Peyer's patch (tissue), 4 donors: ENCODE measurements around the gene FKBP1A. TPM values are rescaled to one million over a fixed set of nuclear protein-coding genes. Genes with fewer than 3 reads are reported as not detected.

Source experiments
- DNase-seq, 3 donors: peaks; one replicate each; pipeline ENCODE4 v3.0.0-alpha.2; 2017 to 2019
- H3K27ac ChIP-seq, 4 donors: fragments of 200-600 bp; sonication (generic); one replicate each; pipeline ENCODE4 v1.5.1; 2016 to 2019
- H3K27me3 ChIP-seq, 2 donors: fragments of 200-600 bp; sonication (generic); one replicate each; pipeline ENCODE4 v1.5.1; 2019
- H3K36me3 ChIP-seq, 3 donors: fragments of 200-600 bp; sonication (generic); one replicate each; pipeline ENCODE4 v1.5.1; 2016 to 2019
- H3K4me1 ChIP-seq, 4 donors: fragments of 200-600 bp; sonication (generic); one replicate each; pipeline ENCODE4 v1.5.1; 2016 to 2019
- H3K4me3 ChIP-seq, 4 donors: fragments of 200-600 bp; sonication (generic); 1 replicate in 3 of 4; 2 replicates in 1 of 4; pipeline ENCODE4 v1.5.1; 2016 to 2019; ENCODE audit warnings: mild to moderate bottlenecking in 1 of 4
- H3K9me3 ChIP-seq, 4 donors: fragments of 200-600 bp; sonication (generic); one replicate each; pipeline ENCODE4 v1.5.1; 2016 to 2019; ENCODE audit warnings: mild to moderate bottlenecking in 1 of 4
- CTCF ChIP-seq, 6 experiments: fragments of 450-650 bp in 4 of 6; fragments of 200-600 bp in 2 of 6; sonication (generic) in 1 of 6; IDR thresholded peaks; one replicate each; pipeline ENCODE4 v1.5.1; 2017 to 2019; ENCODE audit warnings: antibody characterized with exemption in 6 of 6, mild to moderate bottlenecking in 3 of 6, moderate library complexity in 1 of 6
- POLR2A ChIP-seq, 2 donors: fragments of 450-650 bp; IDR thresholded peaks; one replicate each; pipeline ENCODE4 v1.5.1; 2017; ENCODE audit warnings: antibody characterized with exemption in 2 of 2, mild to moderate bottlenecking in 2 of 2, moderate library complexity in 2 of 2
- total RNA-seq, 4 donors: library from RNA; depleted of rRNA; stranded (reverse); fragments of >200 nt; gene quantifications; one replicate each; pipeline ENCODE4 v1.1.0, GENCODE V29; 2016

Gene FKBP1A
- total RNA-seq, 4 donors from 2014 or later, result 76.9 to 165 (median 98.5) TPM

- TF ChIP-seq CTCF (IDR thresholded peaks at IDR 0.05) (no peak), POLR2A (IDR thresholded peaks at IDR 0.05) (no peak)
- H3K9me3 ChIP-seq, result no peaks in the 10 kb centered on the region
- H3K27ac ChIP-seq, result peak overlapping the region in 2 of 4 donors; percentile 39 to 53
- peaks cover 0 to 4% (median 0%) of the 10 kb centered on the region in 4 donors for H3K4me1 ChIP-seq
- no peak overlapping the region for H3K4me3 ChIP-seq
- no peaks in the 10 kb centered on the region for H3K27me3 ChIP-seq
- no peak for DNase-seq
- no peaks in the 10 kb centered on the region for H3K36me3 ChIP-seq
Measured at GRCh38 chr20:1430004-1430451, 37.2 kb upstream of the FKBP1A start.

DNA sequence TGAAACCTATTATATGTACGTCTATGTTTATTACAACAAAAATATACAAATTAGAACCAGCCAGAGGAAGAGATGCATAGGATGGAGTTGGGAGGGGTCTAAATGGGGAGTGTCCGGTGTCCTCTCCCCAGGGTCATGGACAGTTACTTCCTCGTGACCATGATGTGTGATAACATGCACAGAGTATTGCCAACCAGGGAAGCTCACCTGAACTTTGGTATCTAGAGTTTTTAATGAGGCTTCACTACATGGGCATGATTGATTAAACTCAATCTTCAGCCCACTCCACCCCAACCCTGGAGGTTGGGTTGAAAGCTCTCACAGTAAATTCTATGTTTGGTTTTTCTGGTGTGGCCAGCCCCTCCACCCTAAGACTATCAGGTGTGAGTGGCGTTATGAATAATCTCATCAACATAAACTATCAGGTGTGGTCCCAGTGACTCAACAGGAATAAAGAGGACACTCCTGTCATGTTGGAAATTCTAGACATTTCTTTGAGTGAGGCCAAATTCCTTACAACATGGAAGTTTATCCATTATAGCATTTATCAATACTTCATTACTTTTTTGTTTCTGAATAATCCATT lies 36.4 kb upstream of the FKBP1A start:
- no peak for TF ChIP-seq CTCF (IDR thresholded peaks at IDR 0.05)
- no peak for TF ChIP-seq POLR2A (IDR thresholded peaks at IDR 0.05)
- Histone ChIP-seq H3K4me3 (no peak overlapping the region), H3K27me3 (no peaks in the 10 kb centered on the region), H3K9me3 (no peaks in the 10 kb centered on the region), H3K4me1 (peaks cover 0 to 1% (median 0%) of the 10 kb centered on the region in 4 donors), H3K27ac (peak overlapping the region in 2 of 4 donors; percentile 39 to 53), H3K36me3 (no peaks in the 10 kb centered on the region)
- DNase-seq, result no peak

DNA sequence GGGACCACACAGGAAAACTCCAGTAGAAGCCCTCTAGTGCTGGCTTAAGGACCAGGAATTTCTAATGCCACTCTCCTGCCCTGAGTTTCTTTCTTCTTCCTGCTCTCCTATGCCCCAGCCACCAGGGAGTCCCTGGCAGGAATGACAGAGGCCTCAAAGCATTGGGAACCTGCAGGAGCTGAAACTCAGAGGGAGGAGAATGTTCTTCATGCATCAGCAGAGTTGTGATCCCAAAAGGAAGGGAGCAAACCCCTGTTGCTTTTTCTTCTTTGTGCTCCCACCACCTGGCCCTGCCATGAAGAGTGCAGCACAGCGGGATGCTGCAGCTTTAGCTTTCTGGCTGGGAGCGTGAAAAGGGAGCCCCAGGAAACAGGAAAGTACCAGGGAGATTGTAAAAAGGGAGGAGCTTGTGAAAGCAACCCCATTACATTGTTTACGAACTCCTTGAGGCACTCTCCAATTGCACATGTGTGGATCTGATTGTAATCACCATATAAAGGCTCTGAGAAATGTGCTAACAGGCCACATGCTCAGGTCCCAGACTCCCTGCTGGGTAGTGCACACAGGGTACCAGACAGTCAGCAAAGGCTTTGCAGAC lies 34.7 kb upstream of the FKBP1A start:
- no peak for DNase-seq
- H3K36me3 ChIP-seq, result no peaks in the 10 kb centered on the region
- H3K27me3 ChIP-seq, result no peaks in the 10 kb centered on the region
- H3K27ac ChIP-seq, result no peak overlapping the region
- no peak overlapping the region for H3K4me3 ChIP-seq
- TF ChIP-seq CTCF (IDR thresholded peaks at IDR 0.05), result no peak
- TF ChIP-seq POLR2A (IDR thresholded peaks at IDR 0.05), result no peak
- no peaks in the 10 kb centered on the region for H3K4me1 ChIP-seq
- H3K9me3 ChIP-seq, result no peaks in the 10 kb centered on the region

- H3K27ac ChIP-seq, result no peak overlapping the region
- H3K4me1 ChIP-seq, result no peaks in the 10 kb centered on the region
- DNase-seq, result no peak
- no peaks in the 10 kb centered on the region for H3K36me3 ChIP-seq
- H3K9me3 ChIP-seq, result no peaks in the 10 kb centered on the region
- H3K4me3 ChIP-seq, result no peak overlapping the region
- H3K27me3 ChIP-seq, result no peaks in the 10 kb centered on the region
- TF ChIP-seq POLR2A (IDR thresholded peaks at IDR 0.05) (no peak), CTCF (IDR thresholded peaks at IDR 0.05) (no peak)
Measured at GRCh38 chr20:1426231-1426849, 33.5 kb upstream of the FKBP1A start.

- no peak for DNase-seq
- no peak overlapping the region for H3K4me3 ChIP-seq
- H3K27ac ChIP-seq, result no peak overlapping the region
- H3K27me3 ChIP-seq, result no peaks in the 10 kb centered on the region
- no peaks in the 10 kb centered on the region for H3K9me3 ChIP-seq
- TF ChIP-seq CTCF (IDR thresholded peaks at IDR 0.05) (no peak), POLR2A (IDR thresholded peaks at IDR 0.05) (no peak)
- no peaks in the 10 kb centered on the region for H3K4me1 ChIP-seq
- no peaks in the 10 kb centered on the region for H3K36me3 ChIP-seq
Measured at GRCh38 chr20:1424336-1424735, 31.5 kb upstream of the FKBP1A start.
